ENCODE results near the gene SNAI3. TPM values are rescaled to one million over a fixed set of nuclear protein-coding genes. Genes with fewer than 3 reads are reported as not detected.
A peak's percentile ranks its signal among the peaks of the same experiment; 100 is the strongest.

The SNAI3 gene
- total RNA-seq, 4 donors from 2014 or later, result 1.2 to 2.2 (median 1.6) TPM

GRCh38 chr16:88706229-88706964 lies 20.1 kb upstream of the SNAI3 start, which contains the start of the genes CTU2 and RNF166:
Gene CTU2 (plus strand): TSS chr16:88706503. CDS start chr16:88706531, 28 bp downstream.
Gene RNF166 (minus strand): TSS chr16:88706408. CDS start chr16:88706325, 83 bp downstream.
- Histone ChIP-seq H3K9me3 (no peaks in the 10 kb centered on the region), H3K4me1 (peaks cover 23 to 33% of the 10 kb centered on the region in 2 donors)

DNA sequence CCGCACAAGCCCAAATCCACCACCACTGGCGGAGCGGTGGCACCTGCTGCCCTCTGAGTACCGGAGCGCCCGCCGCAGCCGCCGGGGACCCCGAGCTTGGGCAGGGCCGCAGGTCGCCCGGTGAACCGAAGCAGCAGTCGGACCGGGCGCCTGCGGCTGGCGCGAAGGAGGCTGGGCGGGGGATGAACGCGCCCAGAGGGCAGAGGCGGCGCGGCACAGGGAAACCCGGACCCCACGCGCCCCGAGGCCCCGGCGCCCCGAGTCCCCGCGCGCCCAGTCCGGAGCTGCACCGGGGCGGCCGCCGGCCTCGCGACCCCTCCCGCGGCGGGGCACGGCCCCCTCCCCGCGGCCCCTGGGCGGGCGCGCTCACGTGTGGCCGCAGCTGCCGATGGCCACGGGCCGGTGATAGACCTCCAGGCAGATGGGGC lies 19.5 kb upstream of the SNAI3 start:
- Histone ChIP-seq H3K4me1 (peaks cover 26 to 33% of the 10 kb centered on the region in 2 donors), H3K36me3 (no peaks in the 10 kb centered on the region), H3K27me3 (no peaks in the 10 kb centered on the region), H3K27ac (peak overlapping the region; percentile 80 to 95 (median 88)), H3K9me3 (no peaks in the 10 kb centered on the region), H3K4me3 (peak overlapping the region; percentile 68 to 99 (median 81))
- ATAC-seq, result peak; percentile 60 to 61
- in situ Hi-C loops (cut with MboI; ENCODE audit: low sequenced_read_pairs in 4 of 4), result loop anchor here in 1 of 4 donors (10.0 kb wide), 1 partner anchor 131 kb away; the partner anchor contains the start of gene ZC3H18
- TF ChIP-seq, protein P1, sequence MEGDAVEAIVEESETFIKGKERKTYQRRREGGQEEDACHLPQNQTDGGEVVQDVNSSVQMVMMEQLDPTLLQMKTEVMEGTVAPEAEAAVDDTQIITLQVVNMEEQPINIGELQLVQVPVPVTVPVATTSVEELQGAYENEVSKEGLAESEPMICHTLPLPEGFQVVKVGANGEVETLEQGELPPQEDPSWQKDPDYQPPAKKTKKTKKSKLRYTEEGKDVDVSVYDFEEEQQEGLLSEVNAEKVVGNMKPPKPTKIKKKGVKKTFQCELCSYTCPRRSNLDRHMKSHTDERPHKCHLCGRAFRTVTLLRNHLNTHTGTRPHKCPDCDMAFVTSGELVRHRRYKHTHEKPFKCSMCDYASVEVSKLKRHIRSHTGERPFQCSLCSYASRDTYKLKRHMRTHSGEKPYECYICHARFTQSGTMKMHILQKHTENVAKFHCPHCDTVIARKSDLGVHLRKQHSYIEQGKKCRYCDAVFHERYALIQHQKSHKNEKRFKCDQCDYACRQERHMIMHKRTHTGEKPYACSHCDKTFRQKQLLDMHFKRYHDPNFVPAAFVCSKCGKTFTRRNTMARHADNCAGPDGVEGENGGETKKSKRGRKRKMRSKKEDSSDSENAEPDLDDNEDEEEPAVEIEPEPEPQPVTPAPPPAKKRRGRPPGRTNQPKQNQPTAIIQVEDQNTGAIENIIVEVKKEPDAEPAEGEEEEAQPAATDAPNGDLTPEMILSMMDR (IDR thresholded peaks at IDR 0.05 in 4 of 5, conservative IDR thresholded peaks at IDR 0.05 in 1 of 5), result no peak
- TF ChIP-seq POLR2A (IDR thresholded peaks at IDR 0.05), result no peak
- DNase-seq, result no peak
- intact Hi-C loops (cut with DNase I; ENCODE audit: low total_unique reads), result loop anchor here (1.0 to 10.0 kb wide), 4 partner anchors 19 to 149 kb away; partner anchors contain the start of genes GALNS, MVD, SNAI3 and TRAPPC2L

More at GRCh38 chr16:88706229-88706964, 20.1 kb upstream of the SNAI3 start, which contains the start of the genes CTU2 and RNF166:
- in situ Hi-C loops (cut with MboI; ENCODE audit: low sequenced_read_pairs in 4 of 4) (loop anchor here in 1 of 4 donors (10.0 kb wide), 1 partner anchor 132 kb away; the partner anchor contains the start of gene ZC3H18), intact Hi-C loops (cut with DNase I; ENCODE audit: low total_unique reads) (loop anchor here (1.0 to 10.0 kb wide), 4 partner anchors 20 to 148 kb away; partner anchors contain the start of genes GALNS, MVD, SNAI3 and TRAPPC2L)
- H3K36me3 ChIP-seq, result no peaks in the 10 kb centered on the region
- peak within 1 kb of the TSS; percentile 68 to 99 (median 81) for H3K4me3 ChIP-seq
- ATAC-seq (peak; percentile 91 to 92), DNase-seq (peak; percentile 80 to 86)
- peak within 1 kb of the TSS; percentile 80 to 95 (median 88) for H3K27ac ChIP-seq
- peak; percentile 96 to 99 for TF ChIP-seq POLR2A (IDR thresholded peaks at IDR 0.05)
- TF ChIP-seq, protein P1 (IDR thresholded peaks at IDR 0.05 in 4 of 5, conservative IDR thresholded peaks at IDR 0.05 in 1 of 5), result peak in 2 of 5 experiments; percentile 43 to 68
- H3K27me3 ChIP-seq, result no peaks in the 10 kb centered on the region

DNA sequence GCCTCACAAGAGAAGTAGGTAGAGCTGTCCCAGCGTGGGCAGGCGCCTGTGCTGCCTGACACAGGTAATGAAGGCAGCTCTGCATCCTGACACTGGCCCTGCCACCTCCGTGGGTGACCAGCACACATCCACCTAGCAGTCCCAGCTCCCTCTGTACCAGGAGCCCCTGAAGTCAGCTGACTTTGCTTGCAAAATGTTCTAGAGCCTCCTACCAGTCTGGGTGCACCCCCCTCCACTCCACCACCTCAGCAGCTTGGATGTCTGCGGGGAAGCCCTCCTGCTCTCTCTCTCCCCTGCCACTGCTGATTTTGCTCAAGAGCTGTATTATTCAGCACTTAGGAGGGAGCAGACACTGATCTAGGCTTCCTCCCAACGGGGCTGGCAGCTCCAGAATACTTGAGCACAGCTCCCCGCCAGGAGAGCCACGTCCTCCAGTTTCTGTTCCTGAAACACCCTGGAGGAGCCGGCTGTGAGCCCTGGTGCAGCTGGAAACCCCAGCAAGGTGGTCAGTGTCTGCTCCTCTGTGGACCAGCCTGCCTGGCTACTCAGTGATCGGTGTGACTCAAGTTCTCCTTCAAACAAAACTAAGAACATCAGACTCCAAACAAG lies 18.9 kb upstream of the SNAI3 start:
- ATAC-seq (no peak), DNase-seq (no peak)
- H3K9me3 ChIP-seq, result no peaks in the 10 kb centered on the region
- no peaks in the 10 kb centered on the region for H3K27me3 ChIP-seq
- TF ChIP-seq POLR2A (IDR thresholded peaks at IDR 0.05), result peak in 1 of 2 donors; percentile 23
- TF ChIP-seq, protein P1 (IDR thresholded peaks at IDR 0.05 in 4 of 5, conservative IDR thresholded peaks at IDR 0.05 in 1 of 5), result no peak
- intact Hi-C loops (cut with DNase I; ENCODE audit: low total_unique reads), result loop anchor here (10.0 kb wide), 1 partner anchor 150 kb away; the partner anchor contains the start of genes GALNS and TRAPPC2L
- peaks cover 26 to 33% of the 10 kb centered on the region in 2 donors for H3K4me1 ChIP-seq
- H3K4me3 ChIP-seq, result peak overlapping the region; percentile 68 to 99 (median 81)
- in situ Hi-C loops (cut with MboI; ENCODE audit: low sequenced_read_pairs in 4 of 4), result loop anchor here in 1 of 4 donors (10.0 kb wide), 1 partner anchor 130 kb away; the partner anchor contains the start of gene ZC3H18
- peak overlapping the region; percentile 80 to 95 (median 88) for H3K27ac ChIP-seq
- no peaks in the 10 kb centered on the region for H3K36me3 ChIP-seq

DNA sequence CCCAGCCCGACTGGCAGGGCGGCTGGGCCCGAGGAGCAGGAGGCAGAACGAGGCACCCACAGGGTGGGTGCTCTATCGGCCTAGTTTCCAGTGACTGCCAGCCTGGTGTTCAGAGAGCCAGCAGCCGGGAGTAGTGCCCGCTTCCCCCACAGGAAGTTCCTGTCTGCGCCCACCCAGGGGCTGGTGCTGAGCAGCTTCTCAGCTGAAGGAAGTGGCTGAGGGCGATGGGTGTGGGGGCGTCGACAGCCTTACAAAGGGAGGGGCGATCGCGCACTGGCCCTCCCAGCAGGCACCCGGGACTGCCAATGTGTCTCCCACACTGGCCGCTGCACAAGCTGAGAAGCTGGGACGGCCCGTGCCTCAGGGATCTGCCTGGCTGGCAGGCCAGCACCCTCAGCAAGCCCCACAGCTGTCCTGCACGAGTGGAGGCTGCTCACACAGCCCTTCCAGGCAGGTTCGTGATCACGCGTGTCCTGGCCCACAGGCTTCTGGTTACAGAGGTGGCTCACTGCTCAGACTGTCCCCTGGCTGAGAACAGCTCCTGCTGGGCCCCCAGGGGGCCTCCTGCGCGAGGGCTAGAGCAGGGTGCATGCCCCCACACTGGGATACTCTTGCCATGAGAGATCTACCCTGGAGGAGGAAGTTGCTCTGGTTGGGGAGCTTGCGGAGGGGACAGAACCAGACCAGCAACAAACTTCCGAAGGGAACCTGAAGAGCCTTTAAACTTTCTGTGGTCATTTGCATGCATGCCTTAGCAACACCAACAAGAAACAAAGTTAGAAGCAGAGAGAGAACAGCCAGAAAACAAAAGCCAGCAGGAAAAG lies 17.4 kb upstream of the SNAI3 start:
- H3K9me3 ChIP-seq, result no peaks in the 10 kb centered on the region
- in situ Hi-C loops (cut with MboI; ENCODE audit: low sequenced_read_pairs in 4 of 4), result loop anchor here in 1 of 4 donors (10.0 kb wide), 1 partner anchor 129 kb away; the partner anchor contains the start of gene ZC3H18
- TF ChIP-seq, protein P1 (IDR thresholded peaks at IDR 0.05 in 4 of 5, conservative IDR thresholded peaks at IDR 0.05 in 1 of 5), result no peak
- TF ChIP-seq POLR2A (IDR thresholded peaks at IDR 0.05), result no peak
- ATAC-seq (no peak), DNase-seq (no peak)
- H3K4me1 ChIP-seq, result peaks cover 26 to 33% of the 10 kb centered on the region in 2 donors
- peaks cover 0 to 8% of the 10 kb centered on the region in 2 donors for H3K36me3 ChIP-seq
- no peaks in the 10 kb centered on the region for H3K27me3 ChIP-seq
- H3K27ac ChIP-seq, result peak overlapping the region in 1 of 4 donors; percentile 71
- intact Hi-C loops (cut with DNase I; ENCODE audit: low total_unique reads), result loop anchor here (10.0 kb wide), 1 partner anchor 151 kb away; the partner anchor contains the start of genes GALNS and TRAPPC2L
- H3K4me3 ChIP-seq, result peak overlapping the region in 1 of 4 donors; percentile 10

Measured in gastrocnemius medialis (tissue), 4 donors.